Inferior parietal cortex (tissue), 1 donor: ENCODE measurements around the gene FASN.

Experiments used
- DNase-seq: peaks from one replicate; pipeline ENCODE4 v3.0.0-alpha.2; 2016; ENCODE audit errors: extremely low spot score

The FASN gene

DNA sequence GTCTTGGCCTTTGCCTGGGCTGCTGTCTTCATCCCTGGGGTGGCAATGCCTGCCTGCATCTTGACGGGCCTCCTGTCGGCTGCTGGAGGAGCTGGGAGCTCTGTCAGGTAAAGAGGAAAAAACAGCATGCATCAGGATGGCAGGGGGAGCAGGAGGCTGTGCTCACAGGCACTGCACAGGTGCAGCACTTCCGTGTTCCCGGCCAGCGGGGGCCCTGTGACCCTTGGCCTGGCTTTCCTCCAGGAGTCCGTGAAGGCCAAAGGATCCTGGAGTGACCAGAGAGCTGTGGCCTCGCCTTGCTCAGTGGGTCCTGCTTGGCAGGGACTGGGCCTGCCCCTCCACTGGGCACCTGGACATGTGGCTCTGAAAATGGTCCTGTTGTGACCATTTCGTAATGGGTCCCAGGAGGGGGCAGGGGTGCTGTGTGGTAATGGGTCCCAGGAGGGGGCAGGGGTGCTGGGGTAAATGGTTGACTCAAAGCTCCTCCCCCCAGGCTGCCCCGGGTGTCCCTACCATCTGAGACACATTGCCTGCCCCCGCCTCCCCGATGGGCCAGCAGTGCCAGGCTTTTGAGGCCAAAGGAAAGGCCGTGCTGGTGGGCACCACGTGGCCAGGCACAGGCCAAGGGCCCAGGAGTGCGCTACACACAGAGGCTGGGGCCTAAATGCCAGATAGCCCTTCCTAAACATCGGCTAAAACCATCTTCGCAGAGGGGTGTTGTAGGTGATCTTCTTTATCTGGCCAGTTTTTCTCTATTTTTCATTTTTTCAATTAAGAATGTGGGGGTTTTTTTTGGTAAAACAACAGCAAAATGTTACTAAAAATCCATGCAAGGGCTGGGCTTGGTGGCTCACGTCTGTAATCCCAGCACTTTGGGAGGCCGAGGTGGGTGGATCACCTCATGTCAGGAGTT is 4.0 kb upstream of the FASN start:
- no peak for DNase-seq

DNA sequence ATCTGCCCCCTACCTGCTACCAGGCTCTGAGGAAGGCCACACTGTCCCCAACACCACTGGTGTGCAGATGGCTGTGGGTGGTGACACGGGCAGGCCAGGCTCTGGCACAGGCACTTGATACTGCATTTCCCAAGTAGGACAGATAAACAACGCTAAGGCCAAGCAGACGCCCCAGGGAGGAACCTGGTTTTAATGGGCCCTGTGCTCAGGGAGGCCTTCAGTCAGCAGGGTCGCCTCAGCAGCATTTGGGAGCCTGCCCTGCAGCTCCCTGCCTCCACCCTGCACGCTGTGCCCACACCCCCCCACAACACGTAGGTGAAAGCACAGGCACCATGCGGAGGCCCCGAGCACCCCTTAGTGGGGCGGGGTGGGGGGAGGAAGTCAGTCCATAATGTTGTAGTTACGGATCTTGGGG is 3.3 kb upstream of the FASN start:
- no peak for DNase-seq

DNA sequence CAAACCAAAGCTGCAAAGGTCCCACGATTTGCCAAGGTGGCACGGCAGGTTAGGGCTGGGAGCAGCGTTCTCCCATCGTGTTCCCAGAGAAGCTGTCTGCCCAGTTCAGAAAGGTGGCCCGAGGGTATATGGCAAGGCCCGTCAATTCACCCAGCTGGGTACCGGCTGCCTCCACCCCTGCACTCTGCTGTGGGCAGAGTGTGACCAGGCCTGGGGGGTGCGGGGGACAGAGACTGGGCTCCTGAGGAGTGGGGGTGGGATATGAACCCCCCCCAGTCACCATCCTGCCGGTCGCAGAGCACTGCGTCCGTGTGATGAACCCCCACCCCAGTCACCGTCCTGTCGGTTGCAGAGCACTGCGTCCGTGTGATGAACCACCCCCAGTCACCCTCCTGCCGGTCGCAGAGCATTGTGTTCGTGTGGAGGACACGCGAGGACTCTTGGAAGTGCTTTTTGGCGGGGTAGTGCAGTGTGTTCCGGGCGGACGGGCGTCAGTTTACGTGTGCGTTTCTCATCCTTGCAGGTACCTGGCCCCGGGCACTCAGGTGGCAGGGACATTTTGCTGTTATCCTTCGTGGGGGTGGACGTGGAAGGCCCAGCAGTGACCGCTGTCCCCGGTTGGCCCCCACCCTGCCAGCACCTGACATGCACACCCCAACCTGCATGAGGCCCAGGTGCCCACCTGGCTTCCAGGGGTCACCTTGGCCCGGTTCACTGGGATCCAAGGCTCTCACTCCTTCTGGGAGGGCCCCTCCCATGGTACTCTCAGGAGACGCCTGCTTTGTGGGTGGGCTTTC is 2.7 kb upstream of the FASN start:
- no peak for DNase-seq

DNA sequence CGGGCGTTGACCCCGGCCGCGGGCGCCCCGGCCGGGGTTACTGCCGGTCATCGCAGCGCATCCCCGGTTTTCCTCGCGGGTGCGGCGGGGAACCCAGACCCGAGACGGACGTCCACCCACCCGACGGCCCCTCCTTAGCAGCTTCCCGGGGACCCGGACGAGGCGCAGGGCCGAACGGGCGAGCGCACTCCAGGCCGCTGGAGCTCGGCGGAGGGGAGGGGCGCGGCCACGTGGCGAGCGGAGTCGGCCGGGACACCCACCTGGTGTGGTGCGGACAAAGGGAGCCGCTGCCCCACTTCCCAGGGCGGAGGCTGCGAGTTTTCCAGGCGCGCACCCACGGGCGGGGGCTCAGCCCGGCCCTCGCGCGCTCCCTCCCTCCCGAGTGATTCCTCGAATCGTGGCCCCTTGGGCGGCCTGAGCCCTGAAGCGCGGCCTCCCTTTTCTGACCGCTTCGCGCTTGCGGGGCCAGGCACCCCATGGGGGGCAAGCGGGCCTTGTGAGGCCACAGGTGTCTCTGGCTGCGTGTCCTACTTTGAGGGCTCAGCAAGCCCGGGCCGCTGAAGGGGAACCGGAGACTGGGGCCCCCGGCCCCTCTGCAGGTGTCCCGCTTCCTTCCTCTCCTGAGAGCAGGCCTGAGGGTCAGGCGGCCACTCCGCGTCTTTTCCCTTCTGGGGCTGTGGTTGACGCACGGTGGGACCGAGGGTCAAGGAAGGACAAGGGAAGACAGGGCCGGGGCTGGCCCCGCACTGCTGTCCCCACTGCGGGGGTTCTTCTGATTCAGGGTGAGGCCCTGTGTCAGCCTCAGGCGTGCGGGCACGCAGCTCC is 1.1 kb upstream of the FASN start:
- no peak for DNase-seq

DNA sequence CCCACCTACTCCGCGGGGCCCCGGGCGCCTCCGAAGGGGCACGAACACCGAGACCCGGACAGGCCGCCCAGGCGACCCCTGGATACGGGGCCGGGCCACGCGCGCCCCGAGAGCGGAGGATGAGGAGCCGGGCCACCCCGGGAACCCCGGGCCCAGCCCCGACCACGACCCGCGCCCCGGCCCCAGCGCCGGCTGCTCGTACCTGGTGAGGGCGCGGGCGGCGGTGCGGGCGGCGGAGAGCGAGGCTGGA is 192 bp downstream of the FASN start:
- DNase-seq, result no peak

DNA sequence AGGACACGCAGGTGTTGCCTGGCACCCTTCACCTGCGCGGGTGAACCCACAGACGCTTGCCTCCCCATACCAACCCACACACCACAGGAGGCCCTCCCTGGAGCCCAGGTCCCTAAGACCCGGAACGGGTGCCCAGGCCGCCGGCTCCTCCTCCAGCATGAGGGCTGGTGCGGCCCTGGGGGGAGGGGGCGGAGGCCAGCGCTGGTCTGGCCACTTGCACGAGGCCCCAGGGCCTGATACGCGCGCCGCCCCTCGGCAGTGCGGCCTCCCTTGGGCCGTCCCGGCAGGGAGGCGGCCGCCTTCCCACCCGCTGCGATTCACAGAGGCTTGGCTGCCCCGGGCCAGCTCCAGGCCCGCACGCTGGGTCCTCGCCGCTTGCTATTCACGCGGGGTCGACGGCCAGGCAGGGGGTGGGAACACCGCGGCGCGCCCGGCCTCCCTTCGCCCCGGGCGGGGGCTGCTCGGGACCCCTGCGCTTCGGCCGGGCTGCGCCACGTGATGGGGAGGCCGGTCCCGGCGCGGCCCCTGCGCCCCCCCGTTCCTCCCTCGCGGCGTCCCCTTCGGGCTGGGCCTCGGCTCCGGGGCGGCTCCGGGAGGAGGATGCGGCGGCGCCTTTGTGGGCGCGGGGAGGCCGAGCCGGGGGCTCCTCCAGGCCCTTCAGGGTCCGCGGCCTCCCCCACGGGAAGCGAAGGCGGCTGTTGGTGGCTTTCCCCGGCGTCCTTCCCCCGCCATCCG is 685 bp downstream of the FASN start:
- no peak for DNase-seq

DNA sequence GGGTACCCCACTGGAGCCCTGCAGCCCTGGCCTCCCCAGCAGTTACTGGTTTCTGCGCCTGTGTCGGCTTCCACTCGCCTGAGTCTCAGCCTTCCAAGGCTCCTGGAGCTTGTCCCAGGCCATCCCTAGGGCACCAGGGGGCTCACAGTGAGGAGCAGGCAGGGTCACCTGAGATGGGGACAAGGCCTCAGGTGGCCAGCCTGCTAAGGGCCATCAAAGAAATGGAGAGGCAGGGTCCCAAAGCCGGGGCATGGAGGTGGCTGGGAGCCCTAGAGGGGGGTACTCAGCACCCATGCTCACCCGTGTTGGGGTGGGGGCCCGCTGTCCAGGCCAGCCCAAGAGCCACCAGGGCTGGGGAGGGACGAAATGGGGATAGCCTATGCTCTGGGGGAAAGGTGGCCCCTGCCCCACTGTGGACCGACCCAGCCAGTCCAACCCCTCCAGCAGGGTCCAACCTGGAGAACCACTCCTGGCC is 1.3 kb downstream of the FASN start:
- DNase-seq, result no peak

DNA sequence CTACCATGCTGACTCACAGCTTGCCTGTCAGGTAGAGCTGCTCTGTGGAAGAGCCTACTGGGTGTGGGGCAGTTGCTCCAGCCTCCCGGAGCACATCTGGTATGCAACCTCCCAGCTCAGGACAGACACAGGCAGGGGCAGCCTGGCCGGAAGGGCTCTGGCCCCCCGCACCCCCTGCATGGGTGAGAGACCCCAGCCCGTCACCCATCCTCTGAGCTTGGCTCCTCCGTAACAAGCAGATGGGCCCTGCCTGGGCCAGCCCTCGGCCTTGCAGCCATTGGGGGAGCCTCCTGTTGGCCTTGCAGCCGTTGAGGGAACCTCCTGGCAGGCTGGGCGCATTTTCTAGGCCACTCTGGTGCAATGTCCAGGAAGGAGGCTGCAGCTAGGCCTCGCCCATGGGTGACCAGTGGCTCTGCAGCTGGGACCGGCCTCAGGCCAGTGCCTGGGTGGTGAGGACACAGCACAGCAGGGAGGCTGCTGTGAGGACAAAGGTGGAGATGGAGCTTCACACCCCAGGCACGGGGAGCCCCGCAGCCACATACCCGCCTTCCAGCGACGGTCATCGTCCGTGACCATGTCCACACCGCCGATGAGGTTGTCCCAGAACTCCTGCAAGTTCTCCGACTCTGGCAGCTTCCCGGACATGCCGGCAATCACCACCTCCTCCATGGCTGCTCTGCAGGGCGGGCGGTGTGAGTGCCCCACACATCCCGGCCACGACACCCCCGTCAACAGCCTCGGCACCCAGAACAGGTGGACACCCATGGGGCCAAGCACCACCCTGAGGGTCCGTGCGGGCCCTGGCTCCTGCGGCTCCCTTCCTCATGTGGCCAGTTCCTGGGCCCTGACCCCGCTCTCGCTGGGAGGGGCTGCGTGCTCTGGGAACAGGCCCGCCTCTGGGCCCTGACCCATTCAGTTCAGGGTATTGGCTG is 2.0 kb downstream of the FASN start:
- DNase-seq, result no peak

DNA sequence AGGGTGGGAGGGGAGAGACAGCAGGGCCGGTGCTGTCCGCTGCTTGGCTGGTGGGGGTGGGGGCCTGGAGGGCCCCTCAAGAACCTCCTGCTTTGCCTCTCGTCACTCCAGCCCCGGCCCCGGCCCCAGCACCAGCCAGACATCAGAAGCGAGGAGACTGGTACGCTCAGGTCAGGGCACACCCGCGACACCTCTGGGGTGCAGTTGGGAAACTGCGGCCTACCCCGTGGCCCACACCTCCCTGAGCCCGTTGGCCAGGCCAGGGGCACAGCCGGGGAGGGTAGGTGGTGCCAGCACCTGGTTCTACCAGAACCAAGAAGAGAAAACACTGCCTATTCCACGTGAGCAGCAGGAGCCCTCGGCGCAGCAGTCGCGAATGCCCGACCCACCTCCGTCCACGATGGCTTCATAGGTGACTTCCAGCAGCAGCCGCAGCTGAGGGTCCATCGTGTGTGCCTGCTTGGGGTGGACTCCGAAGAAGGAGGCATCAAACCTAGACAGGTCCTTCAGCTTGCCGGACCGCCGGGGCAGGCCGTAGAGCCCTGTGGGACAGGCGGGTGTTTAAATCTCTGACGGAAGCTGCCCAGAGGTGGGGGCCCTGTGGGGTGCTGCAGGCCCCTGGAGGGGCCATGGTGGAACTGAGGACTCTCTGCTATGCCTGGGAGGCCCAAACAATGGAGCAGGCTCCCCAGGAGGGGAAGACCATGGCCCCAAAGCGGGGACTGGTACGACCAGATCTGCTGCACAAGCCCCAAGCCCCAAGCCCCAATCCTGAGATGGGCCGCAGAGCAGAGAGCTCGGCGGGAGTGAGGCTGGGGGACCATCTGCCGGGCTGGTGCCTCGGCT is 2.9 kb downstream of the FASN start:
- no peak for DNase-seq

DNA sequence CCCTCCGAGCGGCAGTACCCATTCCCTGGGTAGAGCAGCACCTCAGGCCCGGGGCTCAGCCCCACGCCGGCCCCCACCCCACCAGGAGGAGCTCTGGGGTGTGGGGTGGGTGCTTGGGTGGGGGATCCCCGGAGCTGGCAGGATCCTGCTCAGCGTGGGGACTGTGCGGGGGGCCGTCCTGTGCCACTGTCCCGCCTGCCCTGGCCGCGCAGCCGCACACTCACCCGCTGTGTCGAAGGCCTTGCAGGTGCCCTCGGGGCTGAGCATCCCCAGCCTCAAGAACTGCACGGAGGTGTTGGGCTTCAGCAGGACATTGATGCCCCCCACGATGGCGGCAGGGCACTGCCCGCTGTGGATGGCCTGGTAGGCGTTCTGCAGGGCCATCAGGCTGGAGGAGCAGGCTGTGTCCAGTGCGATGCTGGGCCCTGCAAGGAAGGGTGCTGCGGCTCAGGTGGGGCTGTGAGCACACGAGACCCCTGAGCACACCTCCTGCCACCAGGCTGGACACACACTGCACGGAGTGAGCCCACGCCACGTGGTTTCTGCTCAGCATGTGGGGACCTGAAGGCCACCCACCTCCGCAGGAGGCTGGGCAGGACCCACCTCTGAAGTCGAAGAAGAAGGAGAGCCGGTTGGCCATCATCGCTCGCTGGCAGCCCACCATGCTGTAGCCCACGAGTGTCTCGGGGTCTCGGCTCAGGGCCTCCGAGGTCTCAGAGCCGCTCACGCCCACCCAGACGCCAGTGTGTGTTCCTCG is 4.9 kb downstream of the FASN start:
- DNase-seq, result no peak

DNA sequence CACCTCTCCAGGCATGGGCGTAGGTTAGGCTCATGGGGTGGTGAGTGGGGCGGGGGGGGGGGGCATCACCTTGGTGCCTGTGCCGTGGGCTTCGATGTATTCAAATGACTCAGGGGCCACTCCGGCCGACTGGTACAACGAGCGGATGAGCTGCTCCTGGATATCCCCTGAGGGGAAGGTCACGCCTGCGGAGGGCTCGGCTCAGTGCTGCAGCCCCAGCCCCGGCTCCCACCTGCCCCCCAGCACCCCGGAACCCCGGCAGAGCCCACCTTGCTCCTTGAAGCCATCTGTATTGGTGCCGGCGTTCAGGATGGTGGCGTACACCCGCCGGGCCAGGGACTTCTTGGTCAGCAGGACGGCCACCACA is 5.4 kb downstream of the FASN start:
- DNase-seq, result no peak

DNA sequence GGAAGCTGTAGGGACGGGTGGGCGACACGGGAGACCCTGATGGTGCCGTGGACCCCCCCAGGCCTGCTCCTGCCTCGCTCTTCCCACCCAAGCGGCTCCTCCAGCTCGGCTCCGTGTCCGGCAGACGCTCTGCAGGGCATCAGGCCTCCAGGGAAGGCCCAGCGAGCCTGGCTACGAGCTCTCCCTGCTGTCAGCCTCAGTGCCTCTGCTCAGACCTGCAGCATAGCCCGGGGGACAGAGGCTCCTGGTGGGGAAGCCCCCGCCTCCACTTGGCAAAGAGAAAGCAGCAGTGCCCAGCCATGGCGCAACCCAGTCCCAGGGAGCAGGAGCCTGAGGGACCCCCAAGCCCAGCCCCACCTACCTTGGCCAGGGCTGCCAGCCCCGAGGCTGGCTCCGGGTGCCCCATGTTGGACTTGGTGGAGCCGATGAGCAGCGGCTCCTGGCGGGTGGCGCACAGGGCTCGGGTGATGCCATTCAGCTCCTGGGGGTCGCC is 5.9 kb downstream of the FASN start:
- no peak for DNase-seq

DNA sequence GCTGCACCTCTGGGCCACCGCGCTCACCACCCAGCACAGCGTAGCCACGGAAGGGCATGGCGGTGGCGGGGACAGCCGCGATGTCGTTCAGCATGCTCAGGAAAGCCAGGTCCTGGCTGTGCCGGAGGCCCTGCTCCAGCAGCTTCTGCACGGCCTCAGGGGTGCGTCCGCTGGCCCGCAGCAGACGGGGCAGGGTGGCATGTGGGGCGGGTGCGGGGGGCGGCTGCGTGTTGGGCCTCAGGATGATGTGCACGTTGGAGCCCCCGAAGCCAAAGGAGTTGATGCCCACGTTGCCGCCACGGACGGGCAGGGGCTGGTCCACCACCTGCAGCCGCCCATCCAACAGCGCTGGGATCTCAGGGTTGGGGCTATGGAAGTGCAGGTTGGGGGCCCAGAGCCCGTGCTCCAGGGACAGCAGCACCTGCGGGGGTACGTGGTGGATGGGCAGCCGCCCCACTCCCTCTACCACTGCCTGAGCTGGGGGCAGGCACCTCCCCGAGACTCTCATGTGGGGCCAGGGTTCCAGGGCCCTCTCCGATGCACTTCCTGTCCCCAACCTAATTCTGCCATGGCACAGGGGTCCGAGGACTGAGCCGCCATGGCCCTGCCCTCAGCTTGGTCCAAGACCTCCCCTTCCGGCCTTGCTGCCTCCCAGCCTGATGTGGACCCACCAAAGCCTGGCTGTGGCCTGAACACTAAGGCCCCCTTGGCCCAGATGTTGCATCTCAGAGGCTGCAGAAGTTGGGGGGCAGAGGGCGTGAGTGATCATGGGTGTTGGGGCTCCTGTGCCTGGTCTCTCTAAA is 6.6 kb downstream of the FASN start:
- DNase-seq, result no peak

DNA sequence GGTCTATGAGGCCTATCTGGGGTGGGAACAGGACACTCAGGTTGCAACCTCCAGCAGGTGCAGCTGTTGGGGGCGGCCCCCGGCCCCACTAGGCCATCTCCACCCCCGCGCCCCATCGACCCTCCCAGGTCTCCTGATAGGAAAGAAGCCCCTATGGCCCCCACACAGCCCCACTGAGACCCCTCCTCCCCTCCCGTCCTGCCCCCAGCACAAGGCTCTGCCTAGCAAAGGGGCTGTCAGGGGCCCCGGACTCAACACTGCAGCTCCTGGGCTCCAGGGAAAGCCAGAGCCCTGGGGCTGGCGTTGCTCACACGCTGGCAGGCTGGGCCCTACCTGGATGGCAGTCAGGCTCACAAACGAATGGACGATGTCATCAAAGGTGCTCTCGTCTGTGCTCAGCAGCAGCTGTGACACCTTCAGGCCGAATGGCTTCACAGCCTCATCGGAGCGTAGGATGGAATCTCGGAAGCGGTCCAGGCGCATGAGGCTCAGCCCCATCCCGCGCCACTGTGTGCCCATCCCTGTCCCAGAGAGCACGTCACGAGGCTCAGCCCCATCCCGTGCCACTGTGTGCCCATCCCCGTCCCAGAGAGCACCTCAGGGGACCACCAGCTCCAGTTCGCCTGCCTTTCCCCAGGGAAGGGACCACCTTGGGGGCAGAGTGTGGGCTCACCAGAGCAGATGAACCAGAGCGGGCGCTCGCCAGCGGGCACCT is 7.3 kb downstream of the FASN start:
- no peak for DNase-seq

DNA sequence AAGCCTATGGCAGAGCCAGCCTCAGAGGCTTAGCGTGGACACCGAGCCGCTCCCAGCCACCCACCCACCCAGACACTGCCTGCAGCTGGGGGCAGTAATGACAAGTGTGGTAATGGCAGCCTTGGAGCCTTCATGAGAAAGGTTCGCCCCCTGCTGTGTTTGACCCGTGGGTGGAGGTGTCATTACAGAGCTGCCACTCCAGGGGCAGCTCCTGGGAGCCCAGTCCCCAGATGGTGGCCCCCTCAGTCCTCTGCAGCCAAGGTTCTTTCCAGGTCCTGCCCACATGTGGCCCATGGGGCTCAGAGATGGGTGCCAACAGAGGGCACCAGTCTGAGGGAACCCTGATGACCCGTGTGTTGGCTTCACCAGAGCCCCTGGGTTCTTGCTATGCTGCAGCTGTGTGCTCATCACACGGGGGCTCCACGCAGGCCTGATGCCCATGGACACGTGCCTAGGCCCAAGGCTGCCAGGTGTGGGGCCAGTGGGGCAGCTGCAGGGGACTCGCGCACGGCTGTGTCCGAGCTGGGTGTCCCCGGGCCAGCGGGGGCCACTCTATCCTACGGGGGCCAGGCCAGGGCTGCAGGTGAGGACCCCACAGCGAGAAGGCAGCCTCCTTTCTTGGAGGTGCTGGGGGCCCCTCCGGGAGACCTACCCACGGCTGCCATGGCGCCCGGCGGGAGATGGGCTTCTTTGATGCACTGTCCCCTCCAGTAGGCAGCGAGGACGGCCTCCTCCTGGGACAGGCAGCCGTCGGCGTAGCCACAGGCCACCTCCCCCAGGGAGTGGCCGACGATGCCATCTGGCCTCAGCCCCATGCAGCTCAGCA is 8.1 kb downstream of the FASN start:
- DNase-seq, result no peak
